ENCODE results near the gene S100A9.

The S100A9 gene

DNA sequence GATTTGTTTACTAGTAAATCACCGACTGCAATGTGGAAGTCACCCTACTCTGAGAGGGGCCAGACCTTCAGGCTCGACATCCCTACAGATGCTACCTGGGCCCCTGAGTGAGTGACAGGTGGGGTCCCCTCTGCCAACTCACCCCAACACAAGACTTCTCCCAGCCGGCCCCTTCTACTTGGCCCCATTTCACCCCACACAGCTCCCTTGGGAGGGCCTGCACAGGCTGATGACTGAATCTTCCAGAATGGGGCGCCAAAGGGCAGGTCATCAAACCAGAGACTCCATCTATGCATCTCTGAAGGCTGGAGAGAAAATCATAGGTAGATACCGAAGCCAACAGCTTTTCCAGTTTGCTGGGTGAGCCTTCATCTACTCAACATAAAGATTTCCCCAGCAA, 42.6 kb downstream of the S100A9 start:
- no peak overlapping the region for H2AFZ ChIP-seq (ENCODE audit: low read depth, low read length)
- WGBS, result 72% methylated on average over 5 of the region's 5 CpGs

DNA sequence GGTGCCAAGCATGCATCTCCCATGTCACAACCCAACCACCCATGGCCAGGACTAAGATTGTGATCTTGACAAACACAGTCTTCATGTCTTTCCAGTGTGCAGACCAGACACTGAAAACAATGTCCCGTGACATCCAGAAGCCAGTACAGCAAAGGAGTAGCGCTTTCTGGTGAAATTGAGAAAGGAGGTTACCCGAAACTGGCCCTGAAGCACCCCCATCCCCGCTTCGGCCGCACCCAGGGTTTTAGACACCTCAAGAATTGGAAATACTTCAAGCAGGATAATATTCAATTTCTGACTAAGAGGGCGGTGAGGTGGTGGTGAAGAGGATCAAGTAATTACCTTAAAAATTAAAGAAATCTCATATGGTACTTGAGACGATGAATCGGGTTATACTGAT, 43.8 kb downstream of the S100A9 start:
- DNase-seq, result no peak
- no peaks in the 10 kb centered on the region for H3K4me1 ChIP-seq (ENCODE audit: control insufficient read depth, insufficient read depth, low read depth, low read length)
- H2BK12ac ChIP-seq (ENCODE audit: low read length in 2 of 2), result no peak overlapping the region
- no peak overlapping the region for H3K27ac ChIP-seq (ENCODE audit: low read length, poor library complexity, severe bottlenecking)
- H3K4ac ChIP-seq (ENCODE audit: low read depth in 1 of 2, low read length in 2 of 2), result no peak overlapping the region
- no peaks in the 10 kb centered on the region for H3K79me1 ChIP-seq (replicated peaks; ENCODE audit: low read length, poor library complexity, severe bottlenecking)
- H3K4me3 ChIP-seq (ENCODE audit: insufficient read depth in 1 of 2, low read depth in 1 of 2, low read length in 2 of 2), result no peak overlapping the region
- H2BK120ac ChIP-seq (ENCODE audit: low read depth, low read length), result no peak overlapping the region
- H3K9me3 ChIP-seq (ENCODE audit: control insufficient read depth, low read length), result no peaks in the 10 kb centered on the region
- H3K18ac ChIP-seq (ENCODE audit: low read depth in 1 of 2, low read length in 2 of 2), result no peak overlapping the region
- H3K9ac ChIP-seq (ENCODE audit: low read length), result no peak overlapping the region
- 64% methylated on average over 3 of the region's 9 CpGs for WGBS
- peak overlapping the region in 1 of 2 experiments; percentile 5 for H3K23ac ChIP-seq (ENCODE audit: low read length in 2 of 2)
- no peaks in the 10 kb centered on the region for H3K36me3 ChIP-seq (ENCODE audit: control insufficient read depth in 1 of 2, insufficient read depth in 2 of 2, low read depth in 1 of 2, low read length in 2 of 2)
- H2BK15ac ChIP-seq (ENCODE audit: low read depth, poor library complexity, severe bottlenecking), result no peak overlapping the region
- H2AK5ac ChIP-seq (ENCODE audit: low read length, severe bottlenecking), result no peak overlapping the region
- H3K27me3 ChIP-seq (ENCODE audit: control insufficient read depth in 1 of 2, insufficient read depth in 1 of 2, low read length in 2 of 2), result peaks cover 12 to 62% of the 10 kb centered on the region in 2 experiments
- H4K91ac ChIP-seq (ENCODE audit: low read length), result no peak overlapping the region
- no peak overlapping the region for H2BK5ac ChIP-seq (ENCODE audit: low read depth, low read length, poor library complexity, severe bottlenecking)
- H3K14ac ChIP-seq (ENCODE audit: low read length in 2 of 2), result no peak overlapping the region
- no peak overlapping the region for H4K8ac ChIP-seq (ENCODE audit: low read length)
- no peak overlapping the region for H3K4me2 ChIP-seq (ENCODE audit: low read length, poor library complexity, severe bottlenecking)
- no peak overlapping the region for H2AFZ ChIP-seq (ENCODE audit: low read depth, low read length)

More for the DNA sequence above, 42.6 kb downstream of the S100A9 start:
- H3K79me1 ChIP-seq (replicated peaks; ENCODE audit: low read length, poor library complexity, severe bottlenecking), result no peaks in the 10 kb centered on the region
- no peak overlapping the region for H2BK120ac ChIP-seq (ENCODE audit: low read depth, low read length)
- DNase-seq, result no peak
- H3K9ac ChIP-seq (ENCODE audit: low read length), result no peak overlapping the region
- H3K18ac ChIP-seq (ENCODE audit: low read depth in 1 of 2, low read length in 2 of 2), result no peak overlapping the region
- no peaks in the 10 kb centered on the region for H3K36me3 ChIP-seq (ENCODE audit: control insufficient read depth in 1 of 2, insufficient read depth in 2 of 2, low read depth in 1 of 2, low read length in 2 of 2)
- H3K23ac ChIP-seq (ENCODE audit: low read length in 2 of 2), result no peak overlapping the region
- H3K9me3 ChIP-seq (ENCODE audit: control insufficient read depth, low read length), result no peaks in the 10 kb centered on the region
- no peak overlapping the region for H3K4ac ChIP-seq (ENCODE audit: low read depth in 1 of 2, low read length in 2 of 2)
- H3K4me2 ChIP-seq (ENCODE audit: low read length, poor library complexity, severe bottlenecking), result no peak overlapping the region
- H4K8ac ChIP-seq (ENCODE audit: low read length), result no peak overlapping the region
- no peak overlapping the region for H3K27ac ChIP-seq (ENCODE audit: low read length, poor library complexity, severe bottlenecking)
- no peak overlapping the region for H2BK15ac ChIP-seq (ENCODE audit: low read depth, poor library complexity, severe bottlenecking)
- H3K4me3 ChIP-seq (ENCODE audit: insufficient read depth in 1 of 2, low read depth in 1 of 2, low read length in 2 of 2), result no peak overlapping the region
- H4K91ac ChIP-seq (ENCODE audit: low read length), result no peak overlapping the region
- no peak overlapping the region for H2BK5ac ChIP-seq (ENCODE audit: low read depth, low read length, poor library complexity, severe bottlenecking)
- H3K14ac ChIP-seq (ENCODE audit: low read length in 2 of 2), result no peak overlapping the region
- H3K4me1 ChIP-seq (ENCODE audit: control insufficient read depth, insufficient read depth, low read depth, low read length), result no peaks in the 10 kb centered on the region
- H2BK12ac ChIP-seq (ENCODE audit: low read length in 2 of 2), result no peak overlapping the region
- H2AK5ac ChIP-seq (ENCODE audit: low read length, severe bottlenecking), result no peak overlapping the region
- H3K27me3 ChIP-seq (ENCODE audit: control insufficient read depth in 1 of 2, insufficient read depth in 1 of 2, low read length in 2 of 2), result peaks cover 19 to 66% of the 10 kb centered on the region in 2 experiments

DNA sequence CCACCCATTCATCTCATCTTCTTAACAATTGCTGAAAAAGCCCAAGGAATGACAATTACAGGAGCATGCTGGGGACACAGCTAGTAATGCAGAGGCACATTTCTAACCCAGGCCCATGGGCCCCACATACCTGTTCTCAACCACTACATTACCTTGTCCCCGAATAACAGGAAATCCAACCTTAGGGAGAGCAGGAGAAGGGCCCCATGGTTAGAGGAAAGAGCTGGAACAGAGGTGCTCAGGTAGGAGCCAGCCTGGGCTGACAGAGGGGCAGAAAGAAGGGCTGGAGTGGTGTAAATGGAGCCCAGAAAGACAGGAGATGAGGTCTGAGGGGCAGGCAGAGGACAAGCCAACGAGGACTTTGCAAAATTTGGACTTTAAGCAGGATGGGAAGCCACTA, 44.6 kb downstream of the S100A9 start:
- Histone ChIP-seq H3K23ac (ENCODE audit: low read length in 2 of 2) (no peak overlapping the region), H4K91ac (ENCODE audit: low read length) (no peak overlapping the region), H2BK15ac (ENCODE audit: low read depth, poor library complexity, severe bottlenecking) (no peak overlapping the region), H3K27me3 (ENCODE audit: control insufficient read depth in 1 of 2, insufficient read depth in 1 of 2, low read length in 2 of 2) (peaks cover 12 to 60% of the 10 kb centered on the region in 2 experiments), H2BK12ac (ENCODE audit: low read length in 2 of 2) (no peak overlapping the region), H4K8ac (ENCODE audit: low read length) (no peak overlapping the region), H2BK120ac (ENCODE audit: low read depth, low read length) (no peak overlapping the region), H2AK5ac (ENCODE audit: low read length, severe bottlenecking) (no peak overlapping the region), H3K14ac (ENCODE audit: low read length in 2 of 2) (no peak overlapping the region), H3K4me1 (ENCODE audit: control insufficient read depth, insufficient read depth, low read depth, low read length) (no peaks in the 10 kb centered on the region), H3K79me1 (replicated peaks; ENCODE audit: low read length, poor library complexity, severe bottlenecking) (no peaks in the 10 kb centered on the region), H2AFZ (ENCODE audit: low read depth, low read length) (no peak overlapping the region), H3K27ac (ENCODE audit: low read length, poor library complexity, severe bottlenecking) (no peak overlapping the region), H3K4me3 (ENCODE audit: insufficient read depth in 1 of 2, low read depth in 1 of 2, low read length in 2 of 2) (no peak overlapping the region), H3K36me3 (ENCODE audit: control insufficient read depth in 1 of 2, insufficient read depth in 2 of 2, low read depth in 1 of 2, low read length in 2 of 2) (no peaks in the 10 kb centered on the region), H3K18ac (ENCODE audit: low read depth in 1 of 2, low read length in 2 of 2) (no peak overlapping the region), H3K9me3 (ENCODE audit: control insufficient read depth, low read length) (no peaks in the 10 kb centered on the region), H2BK5ac (ENCODE audit: low read depth, low read length, poor library complexity, severe bottlenecking) (no peak overlapping the region), H3K4me2 (ENCODE audit: low read length, poor library complexity, severe bottlenecking) (no peak overlapping the region), H3K9ac (ENCODE audit: low read length) (no peak overlapping the region), H3K4ac (ENCODE audit: low read depth in 1 of 2, low read length in 2 of 2) (no peak overlapping the region)
- DNase-seq, result no peak
- 25% methylated on average over 2 of the region's 2 CpGs for WGBS

GRCh38 chr1:153403421-153404085, 45.9 kb downstream of the S100A9 start:
- no peak overlapping the region for H3K4me2 ChIP-seq (ENCODE audit: low read length, poor library complexity, severe bottlenecking)
- H4K8ac ChIP-seq (ENCODE audit: low read length), result no peak overlapping the region
- no peak overlapping the region for H3K4me3 ChIP-seq (ENCODE audit: insufficient read depth in 1 of 2, low read depth in 1 of 2, low read length in 2 of 2)
- no peak for DNase-seq
- no peak overlapping the region for H2BK15ac ChIP-seq (ENCODE audit: low read depth, poor library complexity, severe bottlenecking)
- no peak overlapping the region for H2BK12ac ChIP-seq (ENCODE audit: low read length in 2 of 2)
- no peak overlapping the region for H3K18ac ChIP-seq (ENCODE audit: low read depth in 1 of 2, low read length in 2 of 2)
- no peak overlapping the region for H3K9ac ChIP-seq (ENCODE audit: low read length)
- WGBS, result 86% methylated on average over 9 of the region's 11 CpGs
- H3K9me3 ChIP-seq (ENCODE audit: control insufficient read depth, low read length), result no peaks in the 10 kb centered on the region
- H3K14ac ChIP-seq (ENCODE audit: low read length in 2 of 2), result no peak overlapping the region
- H2AK5ac ChIP-seq (ENCODE audit: low read length, severe bottlenecking), result no peak overlapping the region
- H3K36me3 ChIP-seq (ENCODE audit: control insufficient read depth in 1 of 2, insufficient read depth in 2 of 2, low read depth in 1 of 2, low read length in 2 of 2), result no peaks in the 10 kb centered on the region
- H3K79me1 ChIP-seq (replicated peaks; ENCODE audit: low read length, poor library complexity, severe bottlenecking), result no peaks in the 10 kb centered on the region
- H4K91ac ChIP-seq (ENCODE audit: low read length), result no peak overlapping the region
- H3K23ac ChIP-seq (ENCODE audit: low read length in 2 of 2), result no peak overlapping the region
- H2BK5ac ChIP-seq (ENCODE audit: low read depth, low read length, poor library complexity, severe bottlenecking), result no peak overlapping the region
- no peaks in the 10 kb centered on the region for H3K4me1 ChIP-seq (ENCODE audit: control insufficient read depth, insufficient read depth, low read depth, low read length)
- H3K27me3 ChIP-seq (ENCODE audit: control insufficient read depth in 1 of 2, insufficient read depth in 1 of 2, low read length in 2 of 2), result peaks cover 12 to 60% of the 10 kb centered on the region in 2 experiments
- H3K4ac ChIP-seq (ENCODE audit: low read depth in 1 of 2, low read length in 2 of 2), result no peak overlapping the region
- H3K27ac ChIP-seq (ENCODE audit: low read length, poor library complexity, severe bottlenecking), result no peak overlapping the region
- H2BK120ac ChIP-seq (ENCODE audit: low read depth, low read length), result no peak overlapping the region
- no peak overlapping the region for H2AFZ ChIP-seq (ENCODE audit: low read depth, low read length)
